Measurements from ENCODE around the gene GRID1.
"Not testable (repeated sequence)": the region's sequence is repeated elsewhere in the genome, so short reads cannot be mapped to it uniquely, and the experiment has no call there.

GRID1 gene

DNA sequence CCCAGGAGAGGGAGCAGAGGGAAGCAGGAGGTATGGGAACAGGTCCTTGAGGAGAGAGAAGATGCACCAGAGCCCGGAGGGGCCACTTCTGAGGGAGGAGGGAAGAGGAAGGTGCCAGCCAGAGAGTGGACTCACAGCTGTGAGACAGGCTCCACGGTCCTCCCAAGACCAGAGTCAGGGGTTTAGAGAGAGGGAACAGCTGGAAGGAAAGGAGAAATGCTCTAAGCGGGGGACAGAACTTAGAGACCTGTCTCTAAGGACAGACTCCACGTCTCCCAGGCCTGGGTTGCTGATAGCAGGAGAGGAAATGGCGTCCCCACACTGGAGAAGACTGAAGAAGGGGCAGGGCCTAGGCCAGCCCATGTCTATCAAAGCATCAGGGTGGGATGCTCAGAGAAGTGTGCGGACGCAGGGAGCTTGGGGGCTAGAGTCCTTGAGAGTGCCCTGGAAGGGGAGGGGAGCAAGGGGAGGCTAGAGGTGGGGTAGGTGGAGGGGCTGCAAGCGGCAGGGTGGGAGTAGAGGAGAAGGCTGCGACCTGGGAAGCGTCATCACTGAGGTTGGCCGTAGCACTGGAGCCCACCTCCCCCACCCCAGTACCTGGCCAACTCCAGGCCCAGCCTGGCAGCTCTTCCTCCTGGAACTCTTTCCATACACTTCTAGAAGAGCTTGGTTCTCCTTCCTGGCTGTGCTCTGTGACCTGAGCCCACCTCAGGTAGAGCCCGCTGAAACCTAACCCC is 25.6 kb upstream of the GRID1 start:
- no peak for DNase-seq

DNA sequence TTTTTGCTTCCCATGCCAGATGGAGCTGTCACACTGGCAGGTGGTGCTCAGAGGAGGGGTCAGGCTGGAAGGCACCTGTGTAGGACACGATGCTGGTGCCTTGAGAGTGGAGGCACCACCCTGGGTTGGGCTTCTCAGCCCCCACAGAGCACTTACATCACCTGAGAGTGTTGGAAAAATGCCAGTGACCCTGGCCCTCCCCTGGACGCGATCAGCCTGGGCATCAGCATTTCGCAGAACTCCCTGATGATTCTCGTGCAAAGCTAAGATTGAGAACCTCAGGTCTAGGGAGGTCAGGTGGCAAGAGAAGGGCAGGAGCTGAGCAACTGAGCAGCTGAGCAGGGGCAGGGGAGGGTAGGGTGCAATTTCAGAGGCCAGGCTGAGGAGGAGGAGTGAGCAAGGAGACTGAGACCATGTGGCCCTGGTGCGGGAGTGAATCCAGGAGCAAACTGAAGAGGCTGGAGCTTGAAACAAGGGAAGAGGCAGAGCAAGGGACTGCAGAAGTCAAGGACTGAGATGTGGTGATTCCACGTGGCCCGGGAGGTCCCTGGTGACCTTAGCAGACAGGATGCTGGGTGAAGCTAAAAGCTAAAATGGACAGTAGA is 24.7 kb upstream of the GRID1 start:
- DNase-seq, result peak; percentile 22

DNA sequence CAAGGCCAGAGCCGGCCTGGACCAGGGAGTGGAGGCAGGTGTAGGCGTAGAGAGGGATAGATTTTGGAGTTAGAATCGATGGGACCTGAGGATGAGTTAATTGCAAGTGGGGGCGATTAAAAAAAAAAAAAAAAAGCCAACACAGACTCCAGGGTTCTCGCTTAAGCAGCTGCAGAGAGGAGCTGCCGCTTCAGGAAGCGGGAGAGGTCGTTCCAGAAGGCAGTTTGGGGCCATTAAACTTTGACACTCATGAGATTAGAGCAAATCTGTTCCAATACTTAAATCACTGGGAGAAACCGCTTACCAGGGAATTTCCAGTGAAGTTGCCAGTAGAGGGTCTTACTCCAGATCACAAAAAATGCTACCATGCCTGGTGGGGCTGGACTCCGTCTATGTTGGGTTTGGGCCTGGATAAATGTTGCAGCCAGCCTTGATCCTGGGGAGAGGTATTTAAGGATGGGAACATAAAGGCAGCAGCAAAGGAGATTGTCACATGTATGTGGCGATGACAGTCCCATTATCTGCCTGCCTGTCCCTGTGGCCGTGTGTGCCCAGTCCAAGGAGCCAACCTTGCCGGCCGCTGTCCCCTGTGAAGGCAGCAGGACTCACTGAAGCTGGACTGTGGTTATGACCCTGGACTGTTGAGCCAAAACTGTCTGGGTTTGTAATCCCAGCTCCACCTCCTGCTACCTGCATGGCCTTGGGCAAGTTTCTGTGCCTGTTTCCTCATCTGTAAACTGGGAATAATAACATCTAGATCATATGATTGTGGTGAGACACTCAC is 23.9 kb upstream of the GRID1 start:
- DNase-seq, result no peak

DNA sequence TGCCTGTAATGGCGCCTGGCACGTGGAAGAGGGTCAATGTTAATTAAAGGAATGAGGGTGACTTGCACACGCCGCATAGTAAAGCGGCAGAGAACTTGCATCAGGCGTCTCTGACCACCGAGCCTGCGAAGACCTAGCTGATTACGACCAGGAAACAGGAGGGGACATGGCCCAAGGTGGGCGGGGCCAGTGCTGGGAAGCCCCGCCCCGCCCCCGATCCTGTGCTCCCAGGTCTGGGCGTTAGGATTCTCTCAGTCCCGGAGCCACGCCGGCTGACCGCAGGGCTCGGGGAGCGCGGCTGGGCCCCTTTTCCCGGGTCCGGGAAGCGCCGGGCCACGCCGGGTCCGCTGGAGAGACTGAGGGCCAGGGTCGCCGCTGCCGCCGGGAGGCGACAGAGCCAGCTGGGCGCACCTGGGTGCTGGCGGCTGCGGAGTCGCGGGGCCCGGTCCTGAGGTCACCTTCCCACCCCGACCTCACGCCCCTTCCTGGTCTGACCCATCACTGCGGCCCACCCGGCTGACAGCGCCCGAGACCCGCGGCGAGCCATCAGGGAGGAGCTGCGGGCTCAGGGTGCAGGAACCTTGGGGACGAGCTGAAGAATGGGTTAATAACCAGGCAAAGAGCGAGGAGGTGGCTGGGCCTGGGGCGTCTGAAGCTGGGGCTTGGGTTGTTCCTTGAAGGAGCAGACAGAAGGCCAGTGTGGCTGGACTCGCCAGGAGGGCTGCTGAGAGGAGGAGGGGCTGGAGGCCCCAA is 23.0 kb upstream of the GRID1 start:
- DNase-seq, result no peak

DNA sequence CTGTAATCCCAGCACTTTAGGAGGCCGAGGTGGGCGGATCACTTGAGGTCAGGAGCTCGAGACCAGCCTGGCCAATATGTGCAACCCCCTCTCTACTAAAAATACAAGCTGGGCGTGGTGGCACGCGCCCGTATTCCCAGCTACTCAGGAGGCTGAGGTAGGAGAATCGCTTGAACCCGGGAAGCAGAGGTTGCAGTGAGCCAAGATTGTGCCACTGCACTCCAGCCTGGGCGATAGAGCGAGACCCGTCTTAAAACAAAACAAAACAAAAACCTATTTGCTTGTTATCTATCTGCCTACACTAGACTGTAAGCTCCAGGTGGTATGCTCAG is 22.5 kb upstream of the GRID1 start:
- not testable (repeated sequence) for DNase-seq

DNA sequence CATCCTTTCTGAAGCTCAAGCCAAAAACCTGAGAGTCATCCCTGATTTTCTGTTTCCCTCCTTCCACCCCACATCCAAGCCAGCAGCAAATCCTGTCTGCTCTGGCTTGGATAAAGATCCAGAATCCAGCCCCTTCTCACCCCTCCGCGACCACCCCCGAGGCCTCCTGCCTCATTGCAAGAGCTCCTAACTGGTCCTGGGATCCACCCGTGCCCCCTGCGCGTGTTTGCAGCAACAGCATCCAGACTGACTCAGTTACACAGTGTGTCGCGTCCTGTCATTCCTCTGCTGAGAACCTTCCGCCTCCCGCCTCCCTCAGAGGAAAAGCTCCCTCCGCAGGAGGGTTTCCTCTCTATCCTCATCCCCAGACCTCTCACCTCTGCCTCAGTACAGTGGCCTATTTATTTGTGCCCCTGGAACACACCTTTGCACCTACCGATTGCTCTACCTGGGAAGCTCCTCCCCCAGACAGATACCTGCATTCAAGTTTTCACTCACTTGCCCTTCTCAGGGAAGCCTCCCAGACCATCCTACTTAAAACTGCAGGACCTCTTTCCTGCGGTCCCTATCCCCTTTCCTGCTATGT is 21.6 kb upstream of the GRID1 start:
- no peak for DNase-seq

DNA sequence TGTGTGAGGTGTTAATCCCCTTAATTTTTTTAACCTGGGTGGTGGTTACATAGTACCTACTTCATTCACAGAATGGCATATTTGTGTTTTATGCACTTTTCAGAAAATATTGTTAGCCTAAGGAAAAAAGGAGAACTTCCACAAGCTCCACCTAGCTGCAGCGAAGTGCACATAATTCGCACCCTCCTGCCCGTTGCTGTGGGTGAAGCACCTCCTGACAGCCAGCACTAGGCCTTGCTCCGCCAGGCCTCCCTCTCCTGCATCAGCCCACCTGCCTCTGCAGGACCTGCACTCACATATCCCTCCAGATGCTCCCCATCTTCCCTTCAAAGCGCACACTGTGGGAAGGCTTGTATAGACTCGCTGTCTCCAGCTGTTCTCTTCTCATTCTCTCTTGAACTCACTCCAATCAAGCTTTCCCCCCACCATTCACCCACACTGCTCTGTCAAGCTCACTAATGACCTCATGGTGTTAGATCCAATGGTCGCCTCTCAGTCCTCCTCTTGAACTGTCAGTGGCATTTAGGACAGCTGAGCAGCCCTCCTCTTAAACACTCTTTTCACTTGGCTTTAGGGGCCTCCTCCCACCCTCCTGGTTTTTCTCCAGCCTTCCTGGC is 20.7 kb upstream of the GRID1 start:
- peak; percentile 31 for DNase-seq

DNA sequence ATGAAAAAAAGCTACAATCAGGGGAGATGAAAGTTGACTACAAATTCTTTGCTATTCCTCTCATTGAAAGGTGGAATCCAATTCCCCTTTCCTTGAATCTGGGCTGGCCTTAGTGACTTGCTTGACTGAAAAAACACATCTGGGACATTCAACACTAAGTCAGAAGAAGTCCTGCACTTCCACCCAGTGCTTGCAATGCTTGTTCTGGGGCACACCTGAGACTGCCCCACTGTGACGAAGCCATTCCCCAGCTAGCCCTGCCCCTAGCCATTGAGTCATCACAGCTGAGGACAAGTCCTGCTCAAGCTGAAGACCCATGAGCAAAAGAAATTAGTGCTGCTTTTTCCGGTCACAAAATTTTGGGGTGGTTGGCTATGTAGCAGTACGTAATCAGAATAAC is 19.2 kb upstream of the GRID1 start:
- no peak for DNase-seq

DNA sequence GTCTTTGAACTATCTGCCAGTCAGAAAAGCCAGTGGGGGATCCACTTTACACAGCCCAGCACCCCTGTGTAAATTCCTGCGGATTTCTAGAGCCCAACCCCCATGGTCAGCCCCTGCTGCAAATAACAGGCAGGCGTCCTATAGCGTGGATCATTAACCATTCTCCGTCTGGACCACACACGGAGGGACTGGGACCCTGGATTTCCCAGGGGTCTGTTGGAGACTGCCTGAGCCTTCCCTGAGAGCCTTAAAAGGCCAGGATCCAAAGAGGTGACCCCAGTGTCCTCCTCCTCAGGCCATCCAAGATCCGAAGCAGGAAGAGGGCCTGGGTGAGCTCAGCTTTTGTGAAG is 11.2 kb upstream of the GRID1 start:
- DNase-seq, result no peak

DNA sequence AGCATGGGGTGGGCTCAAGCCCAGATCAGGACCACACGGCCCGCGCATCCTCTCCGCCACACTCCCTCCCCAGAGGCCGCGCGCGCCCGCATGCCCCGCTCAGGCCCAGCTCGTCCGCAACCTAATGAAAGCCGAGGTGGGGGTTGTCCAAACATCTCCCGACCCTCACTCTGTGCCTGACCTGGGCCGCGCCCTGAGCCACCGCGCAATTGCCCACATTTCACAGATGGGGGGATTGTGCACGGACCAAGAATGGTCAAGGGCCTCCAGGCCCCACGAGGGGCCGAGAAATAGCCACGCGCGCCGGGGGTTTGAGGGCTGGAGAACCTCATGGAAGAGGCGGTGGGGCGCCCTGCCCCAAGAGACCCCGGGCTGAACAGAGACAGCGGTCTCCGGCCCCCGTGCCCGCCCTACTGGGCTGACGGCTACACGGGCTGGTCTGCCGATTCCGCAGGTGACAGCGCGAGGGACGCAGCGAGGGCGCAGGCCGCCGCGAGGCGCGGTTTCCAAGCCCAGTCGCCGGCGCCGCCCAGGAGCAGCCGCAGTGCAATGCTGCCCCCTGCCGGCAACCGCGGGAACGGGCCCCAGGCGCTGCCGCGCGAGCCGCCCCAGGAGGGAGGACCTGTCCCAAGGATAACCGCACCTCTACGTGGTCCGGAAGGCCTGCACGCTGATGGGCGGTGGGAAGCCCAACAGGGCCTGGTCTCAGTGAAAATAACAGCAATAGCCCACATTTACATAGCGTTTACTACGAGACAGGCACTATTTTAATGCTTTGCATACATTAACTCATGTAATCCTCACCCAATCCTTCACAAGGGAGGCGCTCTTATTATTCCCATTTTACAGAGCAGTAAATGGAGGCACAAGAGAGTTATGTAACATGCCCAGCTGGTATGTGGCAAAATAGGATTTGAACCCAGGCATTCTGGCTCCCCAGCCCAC is 10.5 kb upstream of the GRID1 start:
- DNase-seq, result peak; percentile 74

DNA sequence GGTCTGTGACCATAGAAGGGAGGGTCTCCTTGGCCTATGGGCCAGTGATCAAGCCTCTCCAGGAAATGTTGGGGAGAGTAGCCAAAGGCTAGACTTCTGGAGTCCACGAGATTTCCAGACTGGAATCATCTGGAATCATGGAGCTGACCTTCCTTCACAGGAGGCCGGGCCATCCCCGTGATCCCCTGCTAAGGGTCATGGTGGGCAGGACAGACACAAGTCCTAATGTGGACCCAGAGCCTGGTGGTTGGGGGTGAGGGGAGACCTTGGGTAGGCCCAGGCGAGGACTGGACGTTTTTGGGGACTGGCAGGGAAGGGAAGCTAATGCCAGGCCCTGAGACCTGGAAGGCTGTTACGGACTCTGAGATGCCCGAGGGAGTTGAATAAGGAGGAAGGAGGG is 9.8 kb upstream of the GRID1 start:
- DNase-seq, result no peak

DNA sequence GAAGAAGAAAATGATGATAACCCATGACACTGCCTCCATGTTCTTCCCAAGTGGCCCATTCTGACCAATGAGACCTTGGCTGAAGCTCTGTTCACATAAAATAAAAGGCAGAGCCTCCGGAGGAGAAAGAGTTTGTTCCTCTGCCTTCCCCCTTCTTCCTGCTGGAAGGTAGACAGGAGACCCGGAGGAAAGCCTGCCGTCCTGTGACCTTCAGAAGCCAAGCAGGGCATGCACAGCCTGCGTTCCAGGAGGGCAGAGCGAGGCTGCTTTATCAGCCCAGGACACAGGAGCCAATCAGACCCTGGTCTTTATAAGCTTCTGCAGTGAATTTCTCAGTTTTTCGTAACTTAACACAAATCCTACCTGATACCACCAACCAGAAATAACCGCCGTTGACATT is 8.6 kb upstream of the GRID1 start:
- DNase-seq, result no peak

DNA sequence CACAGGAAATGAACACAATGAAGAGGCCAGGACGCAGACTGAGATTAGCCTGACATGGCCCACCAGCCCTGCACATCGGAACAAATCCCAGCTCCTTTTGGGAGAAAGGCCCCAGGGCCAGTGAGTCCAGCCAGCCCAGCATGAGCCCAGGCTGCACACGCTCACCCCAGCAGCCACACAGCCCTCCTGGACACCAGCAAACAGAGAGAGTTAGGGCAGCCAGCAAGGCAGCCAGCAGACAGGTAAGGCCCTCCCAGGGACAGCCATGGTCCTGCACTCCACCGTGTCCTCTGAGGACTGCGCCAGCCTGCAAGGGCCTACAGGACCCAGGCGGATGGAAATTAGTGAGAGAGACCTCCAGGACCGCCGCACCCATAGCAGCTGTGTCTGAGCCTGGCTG is 8.1 kb upstream of the GRID1 start:
- DNase-seq, result no peak

DNA sequence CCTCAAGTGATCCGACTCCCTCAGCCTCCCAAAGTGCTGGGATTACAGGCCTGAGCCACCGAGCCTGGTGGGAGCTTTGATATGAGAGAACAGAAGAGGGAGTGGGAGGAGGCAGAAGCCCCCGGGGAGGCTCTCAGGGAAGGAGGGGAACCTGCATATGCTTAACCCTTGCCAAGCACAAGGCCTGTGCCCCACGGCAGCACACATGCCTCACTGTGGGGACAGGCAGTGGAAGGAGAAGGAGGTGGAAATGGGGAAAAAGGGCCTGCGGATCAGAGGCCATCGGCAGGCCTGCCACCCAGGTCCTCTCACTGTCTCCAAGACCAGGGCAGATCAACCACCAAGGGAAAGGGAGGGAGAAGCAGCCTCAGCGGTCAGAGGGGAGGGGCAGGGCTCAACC is 7.2 kb upstream of the GRID1 start:
- DNase-seq, result no peak

DNA sequence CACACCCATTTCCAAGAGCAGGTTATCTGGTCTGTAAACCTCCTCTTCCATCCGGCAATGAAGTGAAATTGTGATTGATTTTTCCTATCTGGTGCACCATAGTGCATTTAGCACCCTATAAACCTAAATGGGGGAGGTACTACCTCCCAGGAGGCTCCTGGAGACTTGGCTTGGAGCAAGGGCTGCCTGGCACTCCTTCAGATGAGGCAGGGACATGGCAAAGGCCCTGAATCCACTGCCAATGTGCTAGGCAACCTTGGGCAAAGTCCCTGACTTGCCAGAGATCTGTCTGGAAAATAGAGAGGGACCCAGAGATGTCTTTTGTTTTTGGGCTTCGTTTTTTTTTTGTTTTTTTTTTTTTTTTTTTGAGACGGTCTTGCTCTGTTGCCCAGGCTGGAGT is 6.7 kb upstream of the GRID1 start:
- no peak for DNase-seq

DNA sequence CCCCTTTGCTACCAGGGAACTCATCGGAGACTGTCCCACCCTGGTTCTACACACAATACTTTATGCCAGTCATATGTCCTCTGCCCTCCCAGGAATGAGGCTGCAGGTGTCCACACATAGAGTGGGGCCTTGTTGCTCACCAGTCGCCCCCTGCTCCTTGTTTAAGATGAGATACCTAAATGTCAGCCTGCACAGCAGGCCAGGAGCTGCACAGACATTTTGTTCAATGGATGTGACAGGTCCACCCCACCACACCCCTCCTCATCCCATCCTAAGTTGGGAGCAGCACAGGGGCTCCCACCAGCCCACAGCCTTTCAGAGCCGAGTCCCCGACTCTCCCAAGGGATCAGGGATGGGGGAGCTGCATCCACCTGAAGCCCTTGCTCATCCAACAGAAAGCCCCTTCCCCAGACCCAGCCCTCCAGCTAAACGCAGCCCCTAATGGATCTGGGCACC is 6.2 kb upstream of the GRID1 start:
- DNase-seq, result no peak

DNA sequence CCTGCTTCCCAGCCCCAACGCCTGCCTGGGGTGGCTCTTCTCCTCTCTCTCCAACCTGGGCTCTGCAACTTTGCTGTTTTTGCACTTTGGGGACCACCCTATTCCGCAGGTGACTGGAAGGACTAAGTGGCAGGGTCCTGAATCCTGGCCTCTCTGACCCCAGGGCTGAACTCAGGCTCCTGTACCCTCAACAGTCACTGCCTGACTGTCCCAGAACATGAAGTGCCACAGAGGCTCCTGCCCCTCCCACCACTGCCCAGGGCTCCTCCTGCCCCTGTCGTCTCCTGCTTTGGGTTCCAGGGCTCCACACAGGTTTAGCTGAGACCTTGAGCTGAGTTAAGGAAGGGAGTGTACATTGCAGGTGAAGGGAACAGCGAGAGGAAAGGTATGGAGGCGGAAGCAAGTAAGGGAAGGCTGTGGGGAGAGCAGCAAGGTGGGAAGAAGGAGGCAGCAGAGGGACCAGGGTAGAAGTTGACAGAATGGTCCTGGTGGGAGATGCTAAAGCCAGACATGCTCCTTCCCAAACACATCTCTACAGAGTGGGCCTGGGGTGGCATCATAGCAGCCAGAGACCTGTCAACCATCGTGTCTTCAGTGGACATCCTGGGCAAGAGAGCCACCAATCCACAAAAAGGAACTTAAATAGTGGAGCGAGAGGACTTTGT is 5.7 kb upstream of the GRID1 start:
- no peak for DNase-seq

DNA sequence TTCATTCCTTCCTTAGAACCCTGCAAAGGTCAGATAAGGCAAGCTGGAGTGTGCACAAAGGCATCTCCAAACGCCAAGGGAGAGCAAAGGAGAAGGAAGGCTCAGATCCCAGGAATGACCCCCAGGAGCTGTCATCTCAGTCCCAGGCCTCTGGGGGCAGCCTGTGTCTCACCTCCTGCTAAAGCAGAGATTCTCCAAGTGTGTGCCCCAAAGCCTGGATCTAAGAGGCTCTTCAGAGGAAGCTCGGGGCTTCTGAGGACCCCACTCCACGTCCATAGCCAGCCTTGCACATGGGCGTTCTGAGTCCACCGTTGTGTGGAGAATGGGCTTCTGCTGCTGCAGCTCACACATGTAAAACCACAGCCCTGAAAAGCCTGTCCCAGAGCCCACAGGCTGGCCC is 5.1 kb upstream of the GRID1 start:
- no peak for DNase-seq

DNA sequence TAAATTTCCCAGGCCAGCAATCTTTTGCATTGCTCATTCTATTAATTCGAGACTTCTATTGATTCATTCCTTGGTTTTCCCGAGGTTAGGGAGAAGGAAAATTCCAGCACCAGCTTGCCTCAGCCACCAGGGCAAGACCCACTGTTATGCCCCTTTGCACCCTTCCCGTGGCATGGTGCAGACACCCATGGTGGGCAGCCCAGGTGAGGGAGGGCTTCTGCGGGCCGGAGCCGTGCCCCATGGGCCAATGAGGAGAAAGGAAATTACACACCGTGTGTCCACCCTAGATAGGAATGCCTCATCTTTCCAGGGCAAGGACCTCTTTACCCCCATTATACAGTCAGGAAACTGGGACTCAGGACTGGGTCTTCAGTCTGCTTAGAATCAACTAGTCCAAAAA is 4.5 kb upstream of the GRID1 start:
- no peak for DNase-seq

DNA sequence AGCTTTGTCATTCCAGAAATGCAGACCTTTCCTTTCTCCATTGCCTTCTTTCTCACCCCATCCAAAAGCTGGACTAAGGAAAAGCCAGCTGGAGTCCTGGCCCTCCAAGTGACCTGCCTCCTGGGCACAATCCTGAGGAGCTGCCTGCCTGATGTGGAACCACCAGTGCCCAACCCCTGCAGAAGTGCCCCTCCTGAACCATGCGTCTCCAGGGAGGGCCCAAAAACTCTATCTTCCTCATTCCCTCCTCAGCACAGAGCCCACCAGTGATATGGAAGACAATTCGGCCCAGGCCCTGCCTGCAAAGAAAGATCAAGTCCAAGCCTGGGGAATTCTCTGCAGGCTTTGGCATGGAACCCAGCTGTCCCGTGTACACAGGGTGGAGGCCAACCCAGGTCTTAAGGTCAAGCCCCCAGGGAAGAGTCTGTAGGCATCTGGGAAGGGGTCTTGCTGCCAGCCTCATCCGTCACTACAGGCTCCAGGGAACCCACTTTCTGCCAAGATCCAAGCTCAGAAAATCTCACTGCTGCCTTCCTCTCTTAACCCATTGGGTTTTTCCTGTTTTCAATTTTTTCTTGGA is 3.5 kb upstream of the GRID1 start:
- DNase-seq, result no peak

DNA sequence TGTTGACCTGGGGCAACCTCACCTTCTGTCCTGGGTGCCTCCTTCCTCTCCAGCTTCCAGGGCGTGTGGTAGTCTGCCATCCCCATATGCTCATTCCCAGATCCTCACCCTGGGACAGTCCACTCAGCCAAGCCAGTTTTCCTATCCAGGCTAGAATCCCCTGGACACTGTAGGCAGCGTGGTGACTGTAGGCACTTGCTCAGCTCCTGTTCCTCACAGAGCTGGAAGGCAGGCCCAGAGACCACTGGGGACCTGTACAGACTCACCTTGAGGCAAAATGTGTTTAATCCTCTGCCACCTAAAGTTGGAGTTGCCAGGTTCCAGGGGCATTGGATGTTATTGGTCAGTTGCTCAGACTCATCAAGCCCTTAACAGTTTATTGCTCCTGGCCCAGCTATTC is 2.4 kb upstream of the GRID1 start:
- DNase-seq, result no peak

All from RPMI8226 (cell line).